Vagina (tissue), 2 donors: Measurements from ENCODE around the gene PTPRM.

ENCODE experiments used
- POLR2AphosphoS5 ChIP-seq, 2 donors: sonication (generic); formaldehyde crosslinking; IDR thresholded peaks; one replicate each; pipeline ENCODE4 v1.9.0; 2017; ENCODE audit warnings: antibody characterized with exemption in 2 of 2, mild to moderate bottlenecking in 2 of 2, low read depth in 1 of 2; ENCODE audit not compliant: insufficient read depth in 1 of 2
- TF ChIP-seq, protein P1 (sequence below), 3 experiments: fragments of 450-650 bp in 2 of 3; fragments of 200-600 bp in 1 of 3; sonication (generic) in 1 of 3; IDR thresholded peaks; one replicate each; pipeline ENCODE4 v1.5.1; 2017 to 2019; ENCODE audit warnings: antibody characterized with exemption in 3 of 3, mild to moderate bottlenecking in 2 of 3, moderate library complexity in 2 of 3

DNA sequence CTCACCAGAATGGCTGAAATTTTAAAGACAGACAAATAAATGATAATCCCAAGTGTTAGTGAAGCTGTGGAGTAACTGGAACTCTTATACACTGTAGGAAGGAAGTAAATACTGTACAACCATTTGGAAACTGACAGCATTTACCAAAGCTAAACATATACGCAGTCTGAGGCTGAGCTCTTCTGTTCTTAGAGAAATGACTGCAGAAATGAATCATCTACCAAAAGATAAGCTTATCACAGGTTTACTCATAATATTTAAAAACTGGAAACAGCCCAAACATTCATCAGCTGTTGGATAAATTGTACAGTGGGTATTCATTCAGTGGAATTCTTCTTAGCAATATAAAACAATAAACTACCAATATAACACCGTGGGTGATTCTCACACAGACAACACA, 824.0 kb downstream of the PTPRM start:
- TF ChIP-seq, protein P1, sequence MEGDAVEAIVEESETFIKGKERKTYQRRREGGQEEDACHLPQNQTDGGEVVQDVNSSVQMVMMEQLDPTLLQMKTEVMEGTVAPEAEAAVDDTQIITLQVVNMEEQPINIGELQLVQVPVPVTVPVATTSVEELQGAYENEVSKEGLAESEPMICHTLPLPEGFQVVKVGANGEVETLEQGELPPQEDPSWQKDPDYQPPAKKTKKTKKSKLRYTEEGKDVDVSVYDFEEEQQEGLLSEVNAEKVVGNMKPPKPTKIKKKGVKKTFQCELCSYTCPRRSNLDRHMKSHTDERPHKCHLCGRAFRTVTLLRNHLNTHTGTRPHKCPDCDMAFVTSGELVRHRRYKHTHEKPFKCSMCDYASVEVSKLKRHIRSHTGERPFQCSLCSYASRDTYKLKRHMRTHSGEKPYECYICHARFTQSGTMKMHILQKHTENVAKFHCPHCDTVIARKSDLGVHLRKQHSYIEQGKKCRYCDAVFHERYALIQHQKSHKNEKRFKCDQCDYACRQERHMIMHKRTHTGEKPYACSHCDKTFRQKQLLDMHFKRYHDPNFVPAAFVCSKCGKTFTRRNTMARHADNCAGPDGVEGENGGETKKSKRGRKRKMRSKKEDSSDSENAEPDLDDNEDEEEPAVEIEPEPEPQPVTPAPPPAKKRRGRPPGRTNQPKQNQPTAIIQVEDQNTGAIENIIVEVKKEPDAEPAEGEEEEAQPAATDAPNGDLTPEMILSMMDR (IDR thresholded peaks at IDR 0.05) = no peak
- no peak for TF ChIP-seq POLR2AphosphoS5 (IDR thresholded peaks at IDR 0.05; ENCODE audit: insufficient read depth in 1 of 2, low read depth in 1 of 2)
